BLaER1 (cell line): Measurements from ENCODE around the gene VWA5A.

Experiments
- H3K27ac ChIP-seq: shearing (Covaris generic); formaldehyde crosslinking; 2 replicates; pipeline ENCODE4 v1.8.1; 2022
- H3K27me3 ChIP-seq: shearing (Covaris generic); formaldehyde crosslinking; 2 replicates; pipeline ENCODE4 v1.8.1; 2022
- H3K36me3 ChIP-seq: shearing (Covaris generic); formaldehyde crosslinking; 2 replicates; pipeline ENCODE4 v1.8.1; 2022
- H3K4me1 ChIP-seq: shearing (Covaris generic); formaldehyde crosslinking; 2 replicates; pipeline ENCODE4 v1.8.1; 2022
- H3K4me2 ChIP-seq: shearing (Covaris generic); formaldehyde crosslinking; 2 replicates; pipeline ENCODE4 v1.8.1; 2022
- H3K4me3 ChIP-seq: shearing (Covaris generic); formaldehyde crosslinking; 2 replicates; pipeline ENCODE4 v1.8.1; 2022
- H3K9ac ChIP-seq: shearing (Covaris generic); formaldehyde crosslinking; 2 replicates; pipeline ENCODE4 v1.8.1; 2022
- H3K9me3 ChIP-seq: shearing (Covaris generic); formaldehyde crosslinking; 2 replicates; pipeline ENCODE4 v1.8.1; 2022
- H4K20me1 ChIP-seq: shearing (Covaris generic); formaldehyde crosslinking; 2 replicates; pipeline ENCODE4 v1.8.1; 2022
- Cebpa-rat ChIP-seq: shearing (Covaris generic); IDR thresholded peaks from 2 replicates; pipeline ENCODE4 v1.8.1; 2022

VWA5A gene

DNA sequence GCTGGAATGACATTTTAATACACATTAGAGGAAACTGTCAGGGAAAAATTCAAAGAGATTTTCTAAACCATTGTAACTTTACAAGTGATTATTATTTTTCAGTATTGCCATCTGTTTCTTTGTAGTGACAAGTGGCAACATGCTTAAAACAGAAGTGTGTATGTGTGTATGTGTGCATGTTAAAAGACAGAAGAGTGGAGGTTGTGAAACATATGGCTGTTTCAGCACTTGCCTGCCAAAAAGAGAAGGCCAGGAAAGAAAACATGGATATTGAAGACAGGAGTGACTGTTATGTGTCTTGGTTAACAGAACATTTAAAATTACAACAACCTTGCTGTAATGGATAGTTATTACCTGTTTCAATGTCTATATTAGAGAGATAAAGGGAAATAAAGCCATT lies 24.3 kb upstream of the VWA5A start:
- no peaks in the 10 kb centered on the region for H3K4me1 ChIP-seq
- H3K4me2 ChIP-seq: no peak overlapping the region
- H3K4me3 ChIP-seq: no peak overlapping the region
- no peak for TF ChIP-seq Cebpa-rat
- H4K20me1 ChIP-seq: no peaks in the 10 kb centered on the region
- H3K27me3 ChIP-seq: no peaks in the 10 kb centered on the region
- H3K9ac ChIP-seq: no peak overlapping the region
- no peaks in the 10 kb centered on the region for H3K36me3 ChIP-seq
- H3K9me3 ChIP-seq: no peaks in the 10 kb centered on the region
- no peak overlapping the region for H3K27ac ChIP-seq

DNA sequence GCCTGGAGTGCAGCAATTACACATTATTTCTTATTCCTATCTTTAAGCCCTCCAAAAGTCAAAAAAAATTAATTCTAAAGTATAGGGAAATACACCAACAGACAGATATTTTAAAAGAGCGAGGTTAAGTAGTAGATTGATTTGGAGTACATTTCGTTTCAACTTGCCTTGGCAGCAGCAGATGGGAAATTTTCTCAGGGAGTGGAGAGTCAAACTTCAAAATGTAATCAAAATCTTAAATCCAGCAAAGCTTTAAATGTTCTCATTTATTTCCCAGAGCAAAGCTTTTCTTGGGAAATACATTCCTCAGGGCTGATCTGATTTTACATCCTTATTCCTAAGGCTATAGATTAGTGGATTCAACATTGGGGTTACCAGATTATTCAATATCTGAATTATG lies 21.9 kb upstream of the VWA5A start:
- Histone ChIP-seq H3K4me3 (no peak overlapping the region), H4K20me1 (no peaks in the 10 kb centered on the region), H3K27me3 (no peaks in the 10 kb centered on the region), H3K9ac (no peak overlapping the region), H3K36me3 (no peaks in the 10 kb centered on the region), H3K4me1 (no peaks in the 10 kb centered on the region), H3K9me3 (no peaks in the 10 kb centered on the region), H3K4me2 (no peak overlapping the region), H3K27ac (no peak overlapping the region)
- TF ChIP-seq Cebpa-rat: no peak

DNA sequence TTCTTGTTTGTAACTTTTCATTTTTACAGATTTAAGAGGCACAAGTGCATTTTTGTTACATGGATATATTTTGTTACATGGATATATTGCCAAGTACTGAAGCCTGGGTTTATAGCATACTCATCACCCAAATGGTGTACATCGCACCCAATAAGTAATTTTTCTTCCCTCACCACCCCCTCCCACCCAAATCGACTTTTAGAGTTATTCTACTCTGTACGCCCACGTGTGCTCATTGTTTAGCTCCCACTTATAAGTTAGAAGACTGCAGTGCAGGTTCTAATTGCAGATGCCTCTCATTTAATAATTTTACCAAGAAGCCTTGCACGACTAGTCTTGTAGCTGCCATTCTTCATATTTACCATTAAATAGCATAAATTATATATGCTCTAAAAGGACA lies 20.5 kb upstream of the VWA5A start:
- no peaks in the 10 kb centered on the region for H3K27me3 ChIP-seq
- no peaks in the 10 kb centered on the region for H3K4me1 ChIP-seq
- no peaks in the 10 kb centered on the region for H4K20me1 ChIP-seq
- H3K9me3 ChIP-seq: no peaks in the 10 kb centered on the region
- H3K27ac ChIP-seq: no peak overlapping the region
- no peak for TF ChIP-seq Cebpa-rat
- no peaks in the 10 kb centered on the region for H3K36me3 ChIP-seq
- no peak overlapping the region for H3K4me3 ChIP-seq
- no peak overlapping the region for H3K4me2 ChIP-seq
- no peak overlapping the region for H3K9ac ChIP-seq

DNA sequence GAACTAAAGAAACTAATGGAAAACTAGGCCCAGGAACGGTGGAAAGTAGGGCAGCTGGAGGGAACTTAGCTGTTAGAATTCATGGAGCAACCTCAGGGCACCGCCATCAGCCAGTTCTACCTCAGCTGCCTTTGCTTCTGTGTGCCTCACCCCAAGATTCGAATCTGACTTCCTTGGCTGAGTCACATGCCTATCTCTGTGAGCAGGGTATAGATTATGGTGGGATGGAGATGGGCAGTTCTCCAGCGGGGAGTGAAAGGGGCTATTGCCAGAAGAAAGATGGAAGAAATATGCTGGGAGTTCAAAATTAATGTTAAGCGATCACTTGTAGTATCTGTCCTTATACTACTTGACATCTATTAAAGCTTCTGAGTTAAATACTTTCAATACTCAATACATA lies 18.9 kb upstream of the VWA5A start:
- Histone ChIP-seq H3K27me3 (no peaks in the 10 kb centered on the region), H3K9ac (no peak overlapping the region), H4K20me1 (no peaks in the 10 kb centered on the region), H3K36me3 (no peaks in the 10 kb centered on the region), H3K4me3 (no peak overlapping the region), H3K9me3 (no peaks in the 10 kb centered on the region), H3K4me2 (no peak overlapping the region), H3K4me1 (no peaks in the 10 kb centered on the region), H3K27ac (no peak overlapping the region)
- no peak for TF ChIP-seq Cebpa-rat

DNA sequence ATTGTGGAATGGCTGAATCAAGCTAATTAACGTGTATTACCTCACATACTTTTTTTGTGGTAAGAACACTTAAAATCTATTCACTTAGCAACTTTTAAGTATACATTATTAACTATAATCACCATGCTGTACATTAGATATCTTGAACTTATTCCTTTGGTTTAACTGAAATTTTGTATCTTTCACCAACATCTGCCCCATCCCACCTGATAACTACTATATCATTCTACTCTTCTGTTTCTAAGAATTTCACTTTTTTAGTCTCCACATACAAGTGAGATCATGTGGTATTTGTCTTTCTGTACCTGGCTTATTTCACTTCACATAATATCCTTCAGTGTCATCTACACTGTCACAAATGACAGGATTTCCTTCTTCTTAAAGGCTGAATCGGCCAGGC lies 17.1 kb upstream of the VWA5A start:
- no peak overlapping the region for H3K9ac ChIP-seq
- H3K4me1 ChIP-seq: no peaks in the 10 kb centered on the region
- H3K36me3 ChIP-seq: no peaks in the 10 kb centered on the region
- H4K20me1 ChIP-seq: no peaks in the 10 kb centered on the region
- H3K27me3 ChIP-seq: no peaks in the 10 kb centered on the region
- H3K9me3 ChIP-seq: no peaks in the 10 kb centered on the region
- no peak for TF ChIP-seq Cebpa-rat
- H3K4me3 ChIP-seq: no peak overlapping the region
- no peak overlapping the region for H3K4me2 ChIP-seq
- no peak overlapping the region for H3K27ac ChIP-seq

DNA sequence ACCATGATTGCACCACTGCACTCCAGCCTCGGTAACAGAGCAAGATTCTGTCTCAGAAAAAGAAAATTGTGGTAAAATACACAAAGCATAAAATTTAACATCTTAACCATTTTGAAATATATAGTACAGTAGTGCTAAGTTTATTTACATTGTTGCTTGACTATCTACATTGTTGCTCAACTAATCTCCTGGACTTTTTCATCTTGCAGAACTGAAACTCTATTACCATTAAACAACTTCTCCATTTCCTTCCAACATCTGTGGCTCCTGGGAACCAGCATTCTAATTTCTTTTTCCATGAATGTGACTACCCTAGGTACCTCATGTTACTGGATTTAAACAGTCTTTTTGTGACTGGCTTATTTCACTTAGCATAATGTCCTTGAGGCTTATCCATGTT lies 13.5 kb upstream of the VWA5A start:
- no peaks in the 10 kb centered on the region for H3K4me1 ChIP-seq
- no peaks in the 10 kb centered on the region for H3K9me3 ChIP-seq
- TF ChIP-seq Cebpa-rat: no peak
- no peak overlapping the region for H3K9ac ChIP-seq
- no peaks in the 10 kb centered on the region for H3K27me3 ChIP-seq
- no peaks in the 10 kb centered on the region for H3K36me3 ChIP-seq
- H3K4me3 ChIP-seq: no peak overlapping the region
- no peak overlapping the region for H3K4me2 ChIP-seq
- H4K20me1 ChIP-seq: no peaks in the 10 kb centered on the region
- no peak overlapping the region for H3K27ac ChIP-seq

DNA sequence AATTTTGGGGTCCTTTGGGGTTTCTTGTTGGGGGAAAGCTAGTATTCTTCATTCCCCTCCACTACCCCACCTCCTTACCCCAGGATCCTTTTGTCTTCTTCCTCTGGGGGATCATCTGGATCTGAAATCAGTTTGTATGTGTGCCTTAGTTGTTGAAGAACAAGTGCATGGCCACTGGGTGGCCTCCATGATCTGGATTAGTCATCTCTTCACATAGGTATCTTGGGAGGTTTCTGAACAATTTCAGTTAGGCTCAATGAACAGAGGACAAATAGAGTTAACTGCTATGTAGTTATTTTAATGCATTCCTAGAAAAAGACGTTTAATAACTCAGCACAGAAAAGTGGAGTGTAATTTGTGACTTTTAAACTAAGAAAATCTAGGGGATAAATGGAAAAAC lies 7.1 kb upstream of the VWA5A start:
- Histone ChIP-seq H3K36me3 (no peaks in the 10 kb centered on the region), H3K9me3 (no peaks in the 10 kb centered on the region), H3K4me2 (no peak overlapping the region), H3K27ac (no peak overlapping the region), H3K4me3 (no peak overlapping the region), H3K9ac (no peak overlapping the region), H3K4me1 (no peaks in the 10 kb centered on the region), H4K20me1 (no peaks in the 10 kb centered on the region), H3K27me3 (no peaks in the 10 kb centered on the region)
- no peak for TF ChIP-seq Cebpa-rat

DNA sequence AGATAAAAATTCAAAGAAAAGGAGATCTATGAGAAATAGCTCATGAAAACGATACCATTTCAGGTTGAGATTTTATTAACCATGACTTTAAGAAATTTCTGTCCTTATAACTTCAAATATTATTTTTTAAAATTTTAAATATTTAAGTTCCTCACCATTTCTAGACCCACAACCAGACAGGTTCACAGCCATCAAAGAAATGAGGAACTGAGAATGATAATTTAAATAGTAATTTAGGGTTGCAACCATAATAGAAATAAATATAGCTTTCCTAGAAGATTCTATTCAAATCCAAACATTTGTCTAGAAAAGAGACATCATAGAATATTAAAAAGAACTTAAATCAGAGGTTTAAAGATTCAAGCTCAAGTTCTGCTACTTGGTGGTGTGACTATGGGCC lies 5.9 kb upstream of the VWA5A start:
- Histone ChIP-seq H3K9ac (no peak overlapping the region), H3K36me3 (no peaks in the 10 kb centered on the region), H3K27ac (no peak overlapping the region), H3K4me3 (no peak overlapping the region), H3K4me2 (no peak overlapping the region), H3K4me1 (no peaks in the 10 kb centered on the region), H3K27me3 (no peaks in the 10 kb centered on the region), H3K9me3 (no peaks in the 10 kb centered on the region), H4K20me1 (no peaks in the 10 kb centered on the region)
- no peak for TF ChIP-seq Cebpa-rat

DNA sequence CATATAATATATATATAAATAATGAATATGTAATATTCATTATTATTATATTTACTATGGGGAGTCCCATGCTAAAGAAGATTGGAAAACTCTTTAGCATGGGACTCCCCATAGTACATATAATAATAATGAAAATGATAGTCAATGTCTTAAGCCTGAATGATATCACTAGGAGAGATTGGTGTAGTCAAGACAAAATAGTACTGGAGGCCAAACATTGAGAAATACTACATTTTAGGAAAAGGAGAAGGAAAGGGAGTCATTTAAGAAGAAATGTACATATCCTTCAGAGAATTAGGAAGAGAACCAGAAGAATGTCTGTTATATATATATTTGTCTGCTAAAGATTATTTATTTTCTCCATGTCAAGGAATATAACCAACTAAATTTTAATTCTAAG lies 5.0 kb upstream of the VWA5A start:
- peaks cover 6% of the 10 kb centered on the region; the same call in 1 of the 2 replicates for H3K4me1 ChIP-seq
- TF ChIP-seq Cebpa-rat: no peak
- H3K36me3 ChIP-seq: no peaks in the 10 kb centered on the region
- H3K4me2 ChIP-seq: no peak overlapping the region
- no peaks in the 10 kb centered on the region for H3K27me3 ChIP-seq
- H4K20me1 ChIP-seq: no peaks in the 10 kb centered on the region
- no peak overlapping the region for H3K4me3 ChIP-seq
- H3K9me3 ChIP-seq: no peaks in the 10 kb centered on the region
- no peak overlapping the region for H3K27ac ChIP-seq
- H3K9ac ChIP-seq: no peak overlapping the region

DNA sequence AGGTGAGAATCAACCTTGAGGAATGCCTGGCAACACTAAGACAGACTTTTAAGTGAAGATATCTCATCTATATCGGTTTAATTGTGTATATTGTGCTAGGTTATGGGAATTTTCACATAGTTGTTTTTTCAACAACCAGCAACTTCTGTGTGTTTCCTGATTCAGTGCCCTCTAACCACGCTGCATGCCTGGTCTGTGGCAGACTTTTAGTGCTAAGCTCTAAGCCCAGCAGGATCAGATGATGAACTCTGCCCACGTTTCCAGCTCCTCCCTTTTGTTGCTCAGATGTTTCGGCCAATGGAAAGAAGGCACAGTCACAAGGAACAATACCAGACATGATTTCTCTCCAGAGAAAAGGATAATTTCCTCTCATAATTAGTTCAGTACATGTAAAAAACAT lies 1.4 kb upstream of the VWA5A start:
- Histone ChIP-seq H3K4me2 (no peak overlapping the region), H3K9ac (no peak overlapping the region), H3K36me3 (no peaks in the 10 kb centered on the region), H3K4me3 (no peak overlapping the region), H3K4me1 (peaks cover 17% of the 10 kb centered on the region), H3K9me3 (no peaks in the 10 kb centered on the region), H3K27me3 (no peaks in the 10 kb centered on the region), H3K27ac (no peak overlapping the region), H4K20me1 (no peaks in the 10 kb centered on the region)
- TF ChIP-seq Cebpa-rat: no peak

DNA sequence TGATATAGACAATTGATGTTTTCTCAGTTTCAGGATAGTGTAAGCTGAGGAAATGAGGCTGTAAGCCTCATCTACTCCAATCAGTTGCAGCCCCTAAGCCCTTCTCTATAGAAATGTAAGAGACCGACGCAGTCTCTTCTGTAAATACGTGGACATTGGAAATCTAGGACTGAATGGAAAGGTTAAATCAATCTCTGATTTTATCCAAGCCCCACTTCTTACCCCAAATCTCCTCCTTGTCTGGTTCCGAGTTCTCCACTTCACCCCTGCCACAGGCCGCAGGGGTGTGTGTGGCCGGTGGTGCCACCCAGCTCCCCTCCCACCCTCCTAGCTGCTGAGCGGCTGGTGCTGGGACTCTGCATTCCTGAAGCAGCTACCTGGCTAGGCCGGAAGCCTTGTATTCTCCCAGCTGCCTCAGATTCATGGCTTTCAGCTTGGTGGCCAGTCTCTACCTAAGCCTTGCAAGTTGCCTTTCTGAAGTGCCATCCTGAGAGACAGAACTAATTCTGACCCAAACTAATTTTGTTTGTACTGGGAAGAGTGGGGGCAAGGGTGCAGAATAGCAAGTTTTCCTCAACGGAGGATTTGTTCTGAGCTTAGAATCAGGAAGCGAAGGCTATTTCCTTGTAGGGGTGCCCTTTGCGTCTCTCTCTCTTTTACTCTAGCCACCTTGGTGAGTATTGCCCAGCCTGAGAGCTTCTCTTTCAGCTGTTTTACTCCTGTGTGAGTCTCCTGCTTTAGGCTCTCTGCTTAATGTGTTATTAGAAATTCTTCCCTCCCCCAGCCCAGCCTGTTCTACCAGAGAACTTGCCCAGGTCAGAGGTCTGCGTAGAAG lies 749 bp downstream of the VWA5A start:
- Histone ChIP-seq H3K4me3 (peak overlapping the region; percentile 58), H3K36me3 (no peaks in the 10 kb centered on the region), H3K27me3 (no peaks in the 10 kb centered on the region), H3K9me3 (no peaks in the 10 kb centered on the region), H3K27ac (no peak overlapping the region), H3K9ac (no peak overlapping the region), H4K20me1 (no peaks in the 10 kb centered on the region), H3K4me1 (peaks cover 17% of the 10 kb centered on the region), H3K4me2 (peak overlapping the region; percentile 78)
- no peak for TF ChIP-seq Cebpa-rat
